Esophagus muscularis mucosa (tissue), 4 donors: ENCODE data around the gene MCF2L.

ENCODE experiments used
- CTCF ChIP-seq, 3 experiments: fragments of 200-600 bp in 2 of 3; fragments of 450-650 bp in 1 of 3; sonication (generic) in 2 of 3; IDR thresholded peaks; one replicate each; pipeline ENCODE4 v1.5.1; 2017 to 2019; ENCODE audit warnings: antibody characterized with exemption in 3 of 3, mild to moderate bottlenecking in 2 of 3, moderate library complexity in 1 of 3
- EP300 ChIP-seq: sonication (generic); formaldehyde crosslinking; IDR thresholded peaks from one replicate; pipeline ENCODE4 v1.6.1; 2017; ENCODE audit warnings: antibody characterized with exemption
- POLR2A ChIP-seq: fragments of 450-650 bp; IDR thresholded peaks from one replicate; pipeline ENCODE4 v1.6.1; 2017; ENCODE audit warnings: antibody characterized with exemption, moderate library complexity, mild to moderate bottlenecking, low read depth

DNA sequence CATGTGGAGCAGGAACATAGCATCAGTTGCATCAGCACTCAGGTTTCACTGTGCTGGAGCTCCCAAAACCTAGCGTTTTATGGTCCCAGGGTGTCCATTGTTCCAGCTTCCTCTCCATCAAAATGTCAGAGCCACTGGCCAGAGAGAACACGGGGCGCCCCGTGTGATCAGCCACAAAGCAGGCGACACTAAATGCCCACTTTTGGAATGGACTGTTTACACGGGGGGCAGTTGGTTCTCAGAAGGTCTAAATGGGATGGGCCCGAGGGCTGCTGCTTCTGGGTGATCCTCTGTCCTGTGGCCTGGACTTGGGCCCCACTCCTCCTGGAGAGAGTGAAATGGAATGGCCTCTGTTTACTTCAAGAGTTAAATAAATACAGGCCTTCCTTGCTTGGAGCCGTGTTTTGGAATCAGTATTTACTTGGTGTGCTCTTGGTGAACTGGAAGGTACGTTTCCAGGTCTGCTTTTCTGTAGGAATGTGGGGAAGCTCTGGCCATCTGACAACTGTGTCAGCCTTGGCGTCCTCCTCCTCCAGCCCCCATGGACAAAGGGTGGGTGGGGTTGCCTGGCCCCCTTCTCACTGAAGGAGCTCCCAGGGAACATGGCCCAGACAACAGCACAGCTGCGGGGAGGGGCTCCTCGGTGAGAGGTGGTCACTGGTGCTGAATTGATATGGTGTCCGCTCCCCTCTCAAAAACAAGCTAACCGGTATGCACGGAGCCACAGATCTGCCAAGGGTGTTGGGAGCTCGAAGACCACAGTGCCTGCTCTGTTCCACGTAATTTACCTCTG is 16.1 kb upstream of the MCF2L start:
- TF ChIP-seq CTCF (IDR thresholded peaks at IDR 0.05) (no peak), POLR2A (no peak), EP300 (no peak)
